Left lobe of liver (tissue), 2 donors: Measurements from ENCODE around the gene GPRC5A. TPM values are rescaled to one million over a fixed set of nuclear protein-coding genes. Genes with fewer than 3 reads are reported as not detected.
A peak's percentile ranks its signal among the peaks of the same experiment; 100 is the strongest.

Experiments used
- ATAC-seq: fragments of 200-7000 bp; cut with Tn5 transposase; one replicate; pipeline ENCODE4 v1.9.1; 2020; ENCODE audit warnings: mild to moderate bottlenecking, moderate library complexity
- DNase-seq: peaks from one replicate; pipeline ENCODE4 v3.0.0-alpha.2; 2020; ENCODE audit warnings: low spot score
- total RNA-seq: library from RNA; stranded (reverse); gene quantifications from one replicate; pipeline ENCODE4 v1.2.1, GENCODE V29; 2021
- donor health status: DM: no; HTN: no; CAD: no; lungs with moderate emphysema.
- donor health status: DM: no; HTN: yes; CAD: no.

Gene GPRC5A
- total RNA-seq, 1 donor from 2014 or later, result 0.73 TPM

GRCh38 chr12:12936983-12937491, 45.7 kb downstream of the GPRC5A start:
- ATAC-seq (no peak), DNase-seq (no peak)

- no peak for DNase-seq
- no peak for ATAC-seq
Measured at GRCh38 chr12:12938541-12938940, 47.2 kb downstream of the GPRC5A start.

GRCh38 chr12:12939888-12940287, 48.5 kb downstream of the GPRC5A start:
- no peak for ATAC-seq
- no peak for DNase-seq

GRCh38 chr12:12941450-12942350, 50.3 kb downstream of the GPRC5A start:
- ATAC-seq (no peak), DNase-seq (no peak)

GRCh38 chr12:12943586-12944260, 52.4 kb downstream of the GPRC5A start:
- DNase-seq, result no peak
- ATAC-seq, result no peak

- DNase-seq (no peak), ATAC-seq (no peak)
Measured at GRCh38 chr12:12945591-12945990, 54.2 kb downstream of the GPRC5A start.

- ATAC-seq, result no peak
- no peak for DNase-seq
Measured at GRCh38 chr12:12946686-12947355, 55.5 kb downstream of the GPRC5A start.

- ATAC-seq (peak; percentile 60), DNase-seq (no peak)
Measured at GRCh38 chr12:12947902-12948301, 56.5 kb downstream of the GPRC5A start.

- no peak for ATAC-seq
- DNase-seq, result no peak
Measured at GRCh38 chr12:12951504-12951903, 60.1 kb downstream of the GPRC5A start.

- DNase-seq (no peak), ATAC-seq (no peak)
Measured at GRCh38 chr12:12952036-12952435, 60.7 kb downstream of the GPRC5A start, which contains the start of gene GPRC5D. Gene GPRC5D, minus strand, starts transcription at chr12:12952170. Its CDS starts 1,786 bp downstream, at chr12:12950384.

- DNase-seq (no peak), ATAC-seq (no peak)
Measured at GRCh38 chr12:12954356-12954755, 63.0 kb downstream of the GPRC5A start.

GRCh38 chr12:12954878-12955625, 63.7 kb downstream of the GPRC5A start:
- ATAC-seq (peak; percentile 44), DNase-seq (no peak)

GRCh38 chr12:12958886-12959285, 67.5 kb downstream of the GPRC5A start:
- DNase-seq (no peak), ATAC-seq (no peak)

GRCh38 chr12:12960639-12961209, 69.4 kb downstream of the GPRC5A start:
- DNase-seq, result no peak
- ATAC-seq, result no peak

- DNase-seq (no peak), ATAC-seq (no peak)
Measured at GRCh38 chr12:12964255-12964654, 72.9 kb downstream of the GPRC5A start.

GRCh38 chr12:12965836-12966235, 74.5 kb downstream of the GPRC5A start:
- ATAC-seq (no peak), DNase-seq (no peak)
